Smooth muscle cell (in vitro differentiated cells): Measurements from ENCODE around the gene RASA3. TPM values are rescaled to one million over a fixed set of nuclear protein-coding genes. Genes with fewer than 3 reads are reported as not detected.

Experiments
- DNase-seq: peaks from one replicate; lab custom pipeline; 2025; ENCODE audit not compliant: unreplicated experiment; lab: John Stamatoyannopoulos, UW
- H2AFZ ChIP-seq: fragments of 200-600 bp; sonication (generic); 2 replicates; pipeline ENCODE4 v1.6.0; 2016; ENCODE audit warnings: antibody characterized with exemption, low read depth, mild to moderate bottlenecking
- H3F3A ChIP-seq: fragments of 200-600 bp; sonication (generic); 2 replicates; pipeline ENCODE4 v1.6.0; 2017; ENCODE audit warnings: antibody characterized with exemption, low read depth
- H3K27ac ChIP-seq: fragments of 200-600 bp; sonication (generic); 2 replicates; pipeline ENCODE4 v1.5.1; 2016; ENCODE audit warnings: low read depth, mild to moderate bottlenecking
- H3K27me3 ChIP-seq: fragments of 200-600 bp; sonication (generic); 2 replicates; pipeline ENCODE4 v1.6.1; 2016; ENCODE audit warnings: low read depth, mild to moderate bottlenecking
- H3K36me3 ChIP-seq: fragments of 200-600 bp; sonication (generic); 2 replicates; pipeline ENCODE4 v1.5.1; 2016; ENCODE audit warnings: low read depth
- H3K4me1 ChIP-seq: fragments of 200-600 bp; sonication (generic); 2 replicates; pipeline ENCODE4 v1.5.1; 2016; ENCODE audit warnings: low read depth
- H3K4me2 ChIP-seq: fragments of 200-600 bp; sonication (generic); 2 replicates; pipeline ENCODE4 v1.6.0; 2016; ENCODE audit warnings: mild to moderate bottlenecking
- H3K4me3 ChIP-seq: fragments of 200-600 bp; sonication (generic); 2 replicates; pipeline ENCODE4 v1.5.1; 2016; ENCODE audit warnings: mild to moderate bottlenecking
- H3K79me2 ChIP-seq: fragments of 200-600 bp; sonication (generic); 2 replicates; pipeline ENCODE4 v1.6.0; 2016; ENCODE audit warnings: low read depth, mild to moderate bottlenecking
- H3K9ac ChIP-seq: fragments of 200-600 bp; sonication (generic); 2 replicates; pipeline ENCODE4 v1.6.0; 2016; ENCODE audit warnings: low read depth
- H3K9me3 ChIP-seq: fragments of 200-600 bp; sonication (generic); replicated peaks from 2 replicates; pipeline ENCODE4 v1.5.1; 2016; ENCODE audit warnings: low read depth
- H4K20me1 ChIP-seq: fragments of 200-600 bp; sonication (generic); 2 replicates; pipeline ENCODE4 v1.6.0; 2016; ENCODE audit warnings: low read depth
- CTCF ChIP-seq: fragments of 200-600 bp; sonication (generic); IDR thresholded peaks from 2 replicates; pipeline ENCODE4 v1.5.1; 2017; ENCODE audit warnings: borderline replicate concordance, mild to moderate bottlenecking, antibody characterized with exemption; ENCODE audit not compliant: insufficient read depth, poor library complexity, severe bottlenecking
- WGBS: methylation state at CpG from one replicate; pipeline ENCODE4 v1.1.7; 2016; ENCODE audit warnings: low lambda C conversion rate; 5-methylcytosine and 5-hydroxymethylcytosine counted together
- polyA plus RNA-seq: library from polyadenylated mRNA; unstranded; fragments of >200 nt; fragmentation: Nextera tagmentation; extraction: Ambion mirVana; gene quantifications from 2 replicates; pipeline ENCODE4 v1.2.1, GENCODE V29; 2016
- total RNA-seq: library from RNA; depleted of rRNA; stranded (reverse); fragments of >200 nt; gene quantifications from 2 replicates; pipeline ENCODE4 v1.2.3, GENCODE V29; 2014

Gene RASA3
- total and polyA plus RNA-seq, 2 experiments from 2014 or later, result 21.3 to 26.8 TPM

GRCh38 chr13:114041493-114041892 is 90.9 kb downstream of the RASA3 start:
- peaks cover 14% of the 10 kb centered on the region for H3K4me1 ChIP-seq
- no peak overlapping the region for H3K9ac ChIP-seq
- no peak for DNase-seq
- WGBS, result 92% methylated on average over 16 of the region's 17 CpGs
- no peaks in the 10 kb centered on the region for H3F3A ChIP-seq
- H3K4me2 ChIP-seq, result no peak overlapping the region
- H3K79me2 ChIP-seq, result peaks cover 44% of the 10 kb centered on the region
- no peaks in the 10 kb centered on the region for H3K9me3 ChIP-seq
- no peak overlapping the region for H2AFZ ChIP-seq
- no peaks in the 10 kb centered on the region for H3K36me3 ChIP-seq
- no peak overlapping the region for H3K4me3 ChIP-seq
- peaks cover 83% of the 10 kb centered on the region for H4K20me1 ChIP-seq
- H3K27me3 ChIP-seq, result no peaks in the 10 kb centered on the region
- no peak for TF ChIP-seq CTCF
- no peak overlapping the region for H3K27ac ChIP-seq

- Histone ChIP-seq H3K27ac (no peak overlapping the region), H3K9me3 (no peaks in the 10 kb centered on the region), H3F3A (no peaks in the 10 kb centered on the region), H3K79me2 (peaks cover 48% of the 10 kb centered on the region), H3K4me2 (no peak overlapping the region), H3K27me3 (no peaks in the 10 kb centered on the region), H3K4me1 (peaks cover 20% of the 10 kb centered on the region), H3K4me3 (no peak overlapping the region), H3K9ac (no peak overlapping the region), H2AFZ (no peak overlapping the region), H4K20me1 (peaks cover 83% of the 10 kb centered on the region), H3K36me3 (no peaks in the 10 kb centered on the region)
- DNase-seq, result no peak
- TF ChIP-seq CTCF, result no peak
- 91% methylated on average over 26 of the region's 26 CpGs for WGBS
Observed at GRCh38 chr13:114039471-114040141, 92.8 kb downstream of the RASA3 start.

DNA sequence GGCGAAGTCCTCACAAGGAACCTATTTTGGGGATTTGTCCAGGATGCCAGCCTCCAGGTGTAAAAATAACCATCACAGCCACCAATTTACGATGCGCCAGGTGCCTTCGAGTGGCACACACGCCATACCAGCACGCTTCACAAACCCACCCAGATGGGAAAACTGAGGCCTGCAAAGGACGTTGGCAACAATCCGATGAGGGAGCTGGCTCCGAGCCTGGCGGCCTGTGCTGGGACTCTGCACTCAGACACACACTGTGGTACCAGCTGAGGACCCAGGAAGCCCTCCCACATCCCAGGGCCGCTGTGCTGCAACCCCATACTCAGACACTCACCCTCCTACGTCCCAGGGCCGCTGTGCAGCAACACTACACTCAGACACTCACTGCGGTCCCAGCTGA is 93.5 kb downstream of the RASA3 start:
- no peak for DNase-seq
- Histone ChIP-seq H3K27ac (no peak overlapping the region), H3K27me3 (no peaks in the 10 kb centered on the region), H3F3A (no peaks in the 10 kb centered on the region), H3K4me1 (peaks cover 22% of the 10 kb centered on the region), H4K20me1 (peaks cover 90% of the 10 kb centered on the region), H2AFZ (no peak overlapping the region), H3K9ac (no peak overlapping the region), H3K79me2 (peaks cover 48% of the 10 kb centered on the region), H3K4me3 (no peak overlapping the region), H3K4me2 (no peak overlapping the region), H3K36me3 (no peaks in the 10 kb centered on the region), H3K9me3 (no peaks in the 10 kb centered on the region)
- no peak for TF ChIP-seq CTCF
- 98% methylated on average over 14 of the region's 14 CpGs for WGBS

DNA sequence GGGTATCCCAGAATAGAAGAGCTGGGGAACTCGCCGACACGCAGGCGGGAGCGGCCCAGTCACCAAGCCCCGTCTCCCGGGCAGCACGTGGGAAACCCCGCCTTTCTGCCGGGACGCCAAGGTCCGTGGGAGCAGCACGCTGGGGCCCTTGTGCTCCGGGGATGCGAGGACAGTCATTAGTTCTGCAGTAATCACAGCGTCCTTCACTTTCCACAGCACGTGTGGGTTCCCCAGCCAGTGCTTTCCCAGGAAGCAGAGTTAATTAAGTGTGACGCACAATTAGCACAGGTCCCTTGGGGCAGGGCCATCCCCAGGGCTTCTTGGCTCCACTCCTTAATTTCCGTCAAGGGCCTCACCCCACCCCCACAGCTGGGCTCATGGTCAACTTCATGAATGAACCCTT is 94.2 kb downstream of the RASA3 start:
- TF ChIP-seq CTCF, result no peak
- H3K4me3 ChIP-seq, result no peak overlapping the region

More for the DNA sequence above, 94.2 kb downstream of the RASA3 start:
- H3K4me1 ChIP-seq, result peaks cover 22% of the 10 kb centered on the region
- H3K27ac ChIP-seq, result no peak overlapping the region
- WGBS, result 93% methylated on average over 19 of the region's 19 CpGs
- H3F3A ChIP-seq, result no peaks in the 10 kb centered on the region
- H4K20me1 ChIP-seq, result peaks cover 92% of the 10 kb centered on the region
- H3K9me3 ChIP-seq, result no peaks in the 10 kb centered on the region
- H3K9ac ChIP-seq, result no peak overlapping the region
- no peak for DNase-seq
- no peak overlapping the region for H2AFZ ChIP-seq
- no peak overlapping the region for H3K4me2 ChIP-seq
- H3K36me3 ChIP-seq, result no peaks in the 10 kb centered on the region
- peaks cover 48% of the 10 kb centered on the region for H3K79me2 ChIP-seq
- no peaks in the 10 kb centered on the region for H3K27me3 ChIP-seq
